D341Med (cell line): Measurements from ENCODE around the gene TMA7B.

Experiments used
- DNase-seq: peaks from one replicate; pipeline ENCODE4 v3.0.0; 2012; ENCODE audit warnings: low spot score

Gene TMA7B

GRCh38 chr22:40002935-40003715, 42.9 kb downstream of the TMA7B start:
- DNase-seq = no peak

- no peak for DNase-seq
Measured at GRCh38 chr22:40004836-40005235, 44.6 kb downstream of the TMA7B start.

- no peak for DNase-seq
Measured at GRCh38 chr22:40006641-40007040, 46.4 kb downstream of the TMA7B start.

GRCh38 chr22:40007853-40008710, 47.9 kb downstream of the TMA7B start:
- DNase-seq = no peak

- DNase-seq = no peak
Measured at GRCh38 chr22:40008726-40009291, 48.6 kb downstream of the TMA7B start.

- DNase-seq = no peak
Measured at GRCh38 chr22:40009292-40009774, 49.1 kb downstream of the TMA7B start.

- DNase-seq = no peak
Measured at GRCh38 chr22:40009951-40010671, 49.9 kb downstream of the TMA7B start.

- DNase-seq = no peak
Measured at GRCh38 chr22:40010746-40011145, 50.5 kb downstream of the TMA7B start.
